Activated naive CD4-positive, alpha-beta T cell treated with anti-CD3 and anti-CD28 coated beads, Interleukin-2, amount 10 ng/mL, durations not matched to agents 7 days and 5 days (primary cell): ENCODE measurements around the gene BIN1.
"Not testable (repeated sequence)": the region's sequence is repeated elsewhere in the genome, so short reads cannot be mapped to it uniquely, and the experiment has no call there.

Source experiments
- CTCF ChIA-PET: fragments of 350-600 bp; sonication (Branson Sonifier 250); formaldehyde crosslinking; loops from one replicate; lab custom pipeline; 2021; ENCODE audit warnings: antibody characterized with exemption; lab: Charles Lee
- DNase-seq: peaks from one replicate; pipeline ENCODE4 v3.0.0-alpha.2; 2020
- H3K27ac Mint-ChIP-seq: one replicate; pipeline ENCODE4 v1.8.0; 2021; ENCODE audit warnings: mild to moderate bottlenecking, moderate library complexity, mixed read lengths
- H3K27me3 Mint-ChIP-seq: one replicate; pipeline ENCODE4 v1.8.0; 2021; ENCODE audit warnings: mild to moderate bottlenecking, mixed read lengths
- H3K36me3 Mint-ChIP-seq: one replicate; pipeline ENCODE4 v1.8.0; 2021; ENCODE audit warnings: mixed read lengths
- H3K4me1 Mint-ChIP-seq: one replicate; pipeline ENCODE4 v1.8.0; 2021; ENCODE audit warnings: mixed read lengths
- H3K4me3 Mint-ChIP-seq: one replicate; pipeline ENCODE4 v1.8.0; 2021; ENCODE audit warnings: mild to moderate bottlenecking, moderate library complexity, mixed read lengths
- H3K9me3 Mint-ChIP-seq: one replicate; pipeline ENCODE4 v1.8.0; 2021; ENCODE audit warnings: mixed read lengths

The BIN1 gene

DNA sequence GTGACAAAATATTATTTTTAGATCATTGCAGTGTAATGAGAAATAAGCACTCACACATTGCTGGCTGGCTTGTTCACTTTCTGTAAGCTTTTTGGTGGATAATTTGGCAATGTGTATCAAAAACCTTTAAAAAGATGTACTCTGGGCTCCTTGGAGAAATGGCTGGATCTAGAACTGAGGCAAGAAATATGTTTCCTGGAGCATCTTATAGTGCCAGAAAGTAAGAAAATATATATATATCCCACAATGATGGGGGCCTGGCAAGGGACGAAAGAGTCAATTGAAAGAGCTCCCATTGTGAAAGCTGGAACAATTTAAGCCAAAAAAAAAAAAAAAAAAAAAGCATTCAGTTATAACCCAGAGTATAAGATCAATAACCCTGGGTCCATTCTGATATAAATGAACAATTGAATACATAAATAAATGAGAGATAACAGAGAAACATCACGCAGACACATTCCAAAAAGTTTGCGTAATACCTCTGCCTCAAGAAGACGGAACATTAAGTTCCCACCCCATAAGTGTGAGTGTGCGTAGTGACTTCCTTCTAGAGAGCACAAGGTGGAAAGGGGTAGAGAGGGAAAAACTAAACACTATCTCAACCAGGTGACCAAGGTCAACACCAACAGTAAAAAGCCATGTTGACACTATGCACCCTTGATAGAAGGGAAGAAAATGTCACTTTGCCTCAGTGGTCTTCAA, 77.5 kb downstream of the BIN1 start:
- Mint-ChIP-seq H3K4me1 (peaks cover 17% of the 10 kb centered on the region), H3K27me3 (peaks cover 34% of the 10 kb centered on the region), H3K36me3 (no peaks in the 10 kb centered on the region), H3K27ac (no peak overlapping the region), H3K9me3 (no peaks in the 10 kb centered on the region), H3K4me3 (no peak overlapping the region)
- CTCF ChIA-PET, result no interaction called here
- DNase-seq, result no peak

DNA sequence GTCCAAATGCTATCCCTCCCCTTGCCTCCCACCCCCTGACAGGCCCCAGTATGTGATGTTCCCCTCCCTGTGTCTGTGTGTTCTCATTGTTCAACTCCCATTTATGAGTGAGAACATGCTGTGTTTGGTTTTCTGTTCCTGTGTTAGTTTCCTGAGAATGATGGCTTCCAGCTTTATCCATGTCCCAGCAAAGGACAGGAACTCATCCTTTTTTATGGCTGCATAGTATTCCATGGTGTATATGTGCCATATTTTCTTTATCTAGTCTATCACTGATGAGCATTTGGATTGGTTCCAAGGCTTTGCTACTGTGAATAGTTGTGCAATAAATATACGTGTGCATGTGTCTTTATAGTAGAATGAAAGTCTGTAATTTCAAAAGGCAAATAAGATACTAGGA, 78.2 kb downstream of the BIN1 start:
- H3K36me3 Mint-ChIP-seq, CTCF ChIA-PET, H3K27ac Mint-ChIP-seq, H3K4me3 Mint-ChIP-seq, DNase-seq, H3K9me3 Mint-ChIP-seq: not testable (repeated sequence)
- H3K4me1 Mint-ChIP-seq, result peaks cover 19% of the 10 kb centered on the region
- H3K27me3 Mint-ChIP-seq, result peaks cover 33% of the 10 kb centered on the region

DNA sequence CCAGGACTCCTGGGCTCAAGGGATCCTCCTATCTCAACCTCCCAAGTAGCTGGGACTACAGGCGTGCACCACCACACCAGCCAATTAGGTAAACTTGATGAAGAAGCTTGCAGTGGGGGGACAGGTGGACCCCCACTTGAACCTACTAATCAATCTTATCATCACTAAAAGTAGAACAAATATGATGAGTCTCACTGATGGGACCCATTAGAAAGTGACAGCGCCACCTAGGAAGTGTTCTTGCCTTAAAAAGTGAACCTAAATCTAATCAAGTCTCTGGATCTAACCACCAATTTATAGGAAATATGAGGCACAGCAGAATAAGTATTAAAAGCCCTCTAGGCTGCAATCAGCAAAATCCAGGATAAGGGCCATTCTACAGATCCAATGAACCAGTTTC, 79.2 kb downstream of the BIN1 start:
- CTCF ChIA-PET, result no interaction called here
- Mint-ChIP-seq H3K27ac (no peak overlapping the region), H3K27me3 (peaks cover 36% of the 10 kb centered on the region), H3K36me3 (no peaks in the 10 kb centered on the region), H3K4me3 (no peak overlapping the region), H3K4me1 (peaks cover 19% of the 10 kb centered on the region), H3K9me3 (no peaks in the 10 kb centered on the region)
- DNase-seq, result no peak

DNA sequence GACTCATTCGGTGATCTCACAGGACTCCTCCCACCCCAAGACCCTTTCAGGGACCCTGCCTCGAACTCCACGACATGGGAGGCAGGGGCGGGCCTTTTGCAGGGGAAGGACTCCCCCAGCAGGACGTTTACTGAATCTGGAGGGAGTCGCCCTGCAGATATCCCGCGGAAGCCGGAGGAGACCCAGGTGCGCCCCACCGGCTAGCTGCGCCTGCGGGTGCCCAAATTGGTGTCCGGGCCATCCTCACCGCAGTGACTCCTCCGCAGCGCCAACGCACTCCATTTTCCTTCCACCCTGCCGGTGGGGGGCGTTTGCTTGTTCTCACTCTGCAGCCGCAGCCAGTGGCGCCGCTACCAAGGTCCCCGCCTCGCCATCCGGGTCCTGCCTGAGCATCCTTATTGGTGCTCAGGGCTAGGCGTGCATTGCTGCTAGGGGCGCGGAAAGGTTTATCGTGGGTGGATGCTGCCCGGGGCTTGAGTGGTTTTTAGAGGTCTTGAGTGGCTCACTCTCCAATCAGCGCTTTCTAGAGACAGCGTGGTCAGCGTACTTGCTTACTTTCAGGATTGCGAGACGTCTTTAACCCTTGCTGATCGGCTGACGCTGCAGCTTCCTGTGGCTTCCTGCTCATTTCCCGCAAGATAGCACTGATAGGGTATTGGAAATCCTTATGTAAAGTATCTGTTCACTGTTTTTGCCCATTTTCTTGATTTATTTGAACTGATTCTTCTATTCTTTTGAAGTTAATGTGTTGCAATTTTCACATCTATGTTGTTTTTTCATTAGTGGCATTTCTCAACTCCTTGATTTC, 81.4 kb downstream of the BIN1 start:
- DNase-seq, result peak; percentile 88

DNA sequence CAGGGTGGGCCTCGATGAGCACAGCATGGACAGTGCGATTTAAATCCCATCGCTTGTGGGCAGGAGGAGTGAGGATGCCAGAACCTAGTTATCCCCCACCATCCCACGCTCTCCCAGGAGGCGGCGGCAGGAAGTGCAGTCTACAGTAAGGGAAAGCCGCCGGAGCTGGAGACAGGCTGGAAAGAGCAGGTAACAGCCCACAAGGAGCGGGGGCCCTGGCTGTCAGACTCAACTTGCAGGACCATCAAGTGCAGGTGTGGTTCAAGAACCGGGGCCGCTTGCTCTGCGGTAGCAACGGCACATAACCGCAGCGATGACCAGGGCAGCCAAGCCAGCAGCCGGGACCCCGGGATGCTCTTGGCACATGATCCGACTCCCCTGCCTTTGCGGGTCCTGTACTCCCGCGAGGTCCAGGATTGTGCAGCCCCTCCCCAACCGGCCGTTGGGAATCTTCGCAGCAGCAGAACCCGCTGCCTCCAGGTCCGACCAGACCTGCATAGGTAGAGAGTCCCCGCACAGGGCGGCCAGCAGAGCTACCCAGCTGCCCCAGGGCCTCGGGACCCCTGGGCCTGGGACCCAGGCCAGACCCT, 82.1 kb downstream of the BIN1 start:
- Mint-ChIP-seq H3K4me3 (peak overlapping the region; percentile 80), H3K4me1 (peaks cover 16% of the 10 kb centered on the region), H3K27me3 (peaks cover 37% of the 10 kb centered on the region), H3K9me3 (no peaks in the 10 kb centered on the region), H3K27ac (no peak overlapping the region), H3K36me3 (no peaks in the 10 kb centered on the region)
- CTCF ChIA-PET, result interaction anchor here (0.9 to 1.4 kb wide), 2 partner anchors 11 to 26 kb away, joined by 3 to 4 read pairs; no protein-coding TSS in a partner anchor
- DNase-seq, result no peak

More for the DNA sequence above, 81.4 kb downstream of the BIN1 start:
- CTCF ChIA-PET, result interaction anchor here (0.9 to 1.4 kb wide), 2 partner anchors 10 to 25 kb away, joined by 3 to 4 read pairs; no protein-coding TSS in a partner anchor
- H3K4me1 Mint-ChIP-seq, result peaks cover 16% of the 10 kb centered on the region
- H3K27ac Mint-ChIP-seq, result no peak overlapping the region
- H3K27me3 Mint-ChIP-seq, result peaks cover 35% of the 10 kb centered on the region
- no peaks in the 10 kb centered on the region for H3K36me3 Mint-ChIP-seq
- peak overlapping the region; percentile 80 for H3K4me3 Mint-ChIP-seq
- no peaks in the 10 kb centered on the region for H3K9me3 Mint-ChIP-seq

DNA sequence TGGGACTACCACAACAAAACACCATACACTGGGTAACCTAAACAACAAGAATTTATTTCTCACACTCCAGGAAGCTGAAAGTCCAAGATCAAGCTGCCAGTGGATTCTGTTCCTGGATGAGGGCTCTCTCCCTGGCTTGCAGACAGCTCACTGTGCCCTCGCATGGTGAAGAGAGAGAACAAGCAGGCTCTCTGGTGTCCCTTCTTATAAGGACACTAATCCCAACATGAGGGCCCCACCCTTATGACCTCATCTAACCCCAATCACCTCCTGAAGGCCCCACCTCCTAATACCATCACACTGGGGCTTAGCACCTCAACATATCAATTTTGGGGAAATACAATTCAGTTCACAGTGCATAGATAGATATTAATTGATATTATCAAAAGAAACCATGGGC, 83.5 kb downstream of the BIN1 start:
- H3K27me3 Mint-ChIP-seq, result peaks cover 37% of the 10 kb centered on the region
- H3K4me1 Mint-ChIP-seq, result peaks cover 16% of the 10 kb centered on the region
- CTCF ChIA-PET, result interaction anchor here (1.0 kb wide), 1 partner anchor 19 kb away, joined by 3 read pairs; no protein-coding TSS in a partner anchor
- H3K4me3 Mint-ChIP-seq, result no peak overlapping the region
- no peaks in the 10 kb centered on the region for H3K36me3 Mint-ChIP-seq
- H3K27ac Mint-ChIP-seq, result no peak overlapping the region
- no peak for DNase-seq
- H3K9me3 Mint-ChIP-seq, result no peaks in the 10 kb centered on the region

DNA sequence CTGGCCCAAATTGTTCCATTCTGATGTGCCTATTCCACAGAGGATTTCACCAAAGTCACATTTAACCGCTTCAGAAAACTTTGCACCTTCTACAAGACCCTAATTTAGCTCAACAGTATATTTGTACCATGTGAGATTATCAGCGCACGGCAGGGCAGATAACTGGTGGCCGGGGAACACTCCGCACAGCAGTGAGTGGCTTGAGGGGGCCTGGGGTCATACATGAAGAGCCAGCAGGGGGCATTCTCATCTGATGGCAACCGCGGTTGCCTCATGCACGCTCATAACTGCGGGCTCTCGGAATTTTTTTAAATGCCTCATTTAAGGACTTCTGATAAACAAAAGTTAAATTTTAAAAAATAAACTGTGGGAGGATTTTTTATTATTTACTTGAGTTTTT, 84.1 kb downstream of the BIN1 start:
- Mint-ChIP-seq H3K27ac (no peak overlapping the region), H3K4me1 (peaks cover 16% of the 10 kb centered on the region), H3K36me3 (no peaks in the 10 kb centered on the region), H3K9me3 (no peaks in the 10 kb centered on the region), H3K27me3 (peaks cover 37% of the 10 kb centered on the region), H3K4me3 (no peak overlapping the region)
- CTCF ChIA-PET, result interaction anchor here (1.0 kb wide), 1 partner anchor 18 kb away, joined by 3 read pairs; no protein-coding TSS in a partner anchor
- no peak for DNase-seq

DNA sequence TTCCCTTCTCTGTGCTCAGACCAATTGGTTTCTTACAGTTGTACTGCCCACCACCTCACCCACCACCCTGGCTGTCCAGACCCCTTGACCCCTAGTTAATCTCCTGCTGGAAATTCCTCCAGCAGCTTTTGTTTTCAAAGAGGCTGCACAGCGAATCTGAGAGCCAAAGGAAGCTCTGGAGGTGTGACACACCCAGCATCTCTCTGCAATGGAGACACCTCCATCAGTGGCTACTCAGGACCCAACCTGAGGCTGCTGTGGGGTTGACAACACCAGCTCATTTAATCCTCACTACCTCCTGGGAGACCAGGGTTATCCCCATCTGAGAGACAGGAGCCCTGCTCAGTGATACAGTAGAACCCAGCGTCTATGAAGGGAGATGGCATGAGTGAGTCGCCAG, 86.4 kb downstream of the BIN1 start:
- H3K27me3 Mint-ChIP-seq, result peaks cover 31% of the 10 kb centered on the region
- CTCF ChIA-PET, result interaction anchor here (0.5 kb wide), 1 partner anchor 10 kb away, joined by 3 read pairs; no protein-coding TSS in a partner anchor
- no peaks in the 10 kb centered on the region for H3K9me3 Mint-ChIP-seq

DNA sequence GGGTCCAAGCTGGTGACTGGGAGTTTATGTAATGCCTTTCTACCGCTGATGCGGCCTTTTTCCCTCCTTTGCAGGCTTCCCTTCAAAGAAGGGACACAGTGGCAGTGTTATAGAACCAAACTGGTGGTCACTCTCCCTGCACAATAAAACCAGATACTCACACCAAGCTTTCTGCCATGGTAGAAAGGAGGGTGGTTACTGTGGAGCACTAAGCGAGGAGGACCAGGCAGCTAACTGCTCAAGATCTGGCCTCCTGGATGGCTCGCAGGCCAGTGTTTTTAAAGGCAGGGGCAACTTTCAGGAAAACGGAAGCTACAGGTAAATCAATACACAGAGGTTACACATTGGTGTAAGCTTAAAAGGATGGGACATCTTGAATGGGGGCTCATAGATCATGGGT, 89.4 kb downstream of the BIN1 start:
- CTCF ChIA-PET, result no interaction called here

More for the DNA sequence above, 86.4 kb downstream of the BIN1 start:
- Mint-ChIP-seq H3K36me3 (no peaks in the 10 kb centered on the region), H3K4me1 (peaks cover 6% of the 10 kb centered on the region), H3K27ac (no peak overlapping the region), H3K4me3 (no peak overlapping the region)
- no peak for DNase-seq

DNA sequence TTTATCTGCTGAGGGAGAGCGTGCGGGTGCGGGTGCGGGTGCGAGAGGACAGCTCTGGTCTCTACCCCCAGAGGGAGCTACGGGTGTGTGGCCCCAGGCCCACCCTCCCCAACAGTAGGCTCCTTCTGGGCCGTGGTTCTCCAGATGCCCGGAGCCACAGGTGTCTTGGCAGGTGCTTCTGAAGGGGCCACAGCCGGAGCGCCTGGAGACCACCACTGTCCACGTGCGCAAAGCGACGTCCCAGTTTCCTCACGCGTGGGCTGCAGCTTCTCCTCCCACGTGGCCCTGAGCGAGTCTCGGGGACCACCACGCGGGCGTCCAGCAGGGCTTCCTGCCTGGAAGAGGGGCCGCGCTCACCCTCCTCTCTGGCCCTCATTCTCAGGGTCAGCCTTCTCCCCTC, 90.6 kb downstream of the BIN1 start:
- no peak for DNase-seq
- no peaks in the 10 kb centered on the region for H3K9me3 Mint-ChIP-seq
- H3K27ac Mint-ChIP-seq, result no peak overlapping the region
- no peak overlapping the region for H3K4me3 Mint-ChIP-seq
- H3K36me3 Mint-ChIP-seq, result no peaks in the 10 kb centered on the region
- H3K27me3 Mint-ChIP-seq, result peaks cover 30% of the 10 kb centered on the region
- H3K4me1 Mint-ChIP-seq, result no peaks in the 10 kb centered on the region
- CTCF ChIA-PET, result no interaction called here

More for the DNA sequence above, 89.4 kb downstream of the BIN1 start:
- no peak for DNase-seq
- Mint-ChIP-seq H3K9me3 (no peaks in the 10 kb centered on the region), H3K36me3 (no peaks in the 10 kb centered on the region), H3K4me1 (no peaks in the 10 kb centered on the region), H3K27ac (no peak overlapping the region), H3K27me3 (peaks cover 27% of the 10 kb centered on the region), H3K4me3 (no peak overlapping the region)

DNA sequence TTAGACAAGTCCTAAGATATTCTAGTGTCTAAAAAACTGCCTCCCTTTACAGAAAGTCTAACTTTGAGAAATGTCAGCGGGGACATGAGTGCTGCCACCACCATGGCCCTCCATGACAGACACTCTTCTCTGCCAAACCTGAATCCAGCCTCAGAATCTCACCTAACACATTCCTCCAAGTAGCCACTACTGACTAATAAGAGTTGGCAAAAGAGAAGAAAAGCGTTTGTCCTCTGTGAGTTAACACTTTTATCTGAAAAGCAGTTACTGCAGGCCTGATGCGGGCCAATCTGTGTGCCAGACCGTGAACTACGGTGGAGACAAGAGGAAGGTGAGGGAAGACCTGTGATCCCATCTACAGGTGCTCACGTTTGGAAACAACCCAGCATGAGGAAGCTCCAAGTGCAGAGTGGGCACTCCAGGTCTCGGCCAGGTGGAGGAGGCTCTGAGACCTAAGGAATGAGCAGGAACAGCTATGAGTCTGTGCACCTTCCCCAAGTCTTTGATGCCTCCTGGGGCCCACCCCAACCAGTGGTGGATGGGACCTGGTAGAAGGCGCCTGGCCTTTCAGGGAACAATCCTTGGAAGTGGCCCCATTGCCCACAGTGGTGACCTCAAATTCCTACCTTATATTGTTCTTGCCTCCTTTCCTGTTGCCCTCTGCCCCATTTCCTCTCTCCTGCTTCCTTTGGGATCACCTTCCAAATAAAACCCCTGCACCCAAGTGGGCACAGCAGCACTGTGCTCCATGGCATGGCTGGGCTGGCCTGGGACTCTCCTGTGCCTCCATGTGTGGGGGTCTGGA, 91.6 kb downstream of the BIN1 start:
- H3K27ac Mint-ChIP-seq, result no peak overlapping the region
- H3K4me1 Mint-ChIP-seq, result no peaks in the 10 kb centered on the region
- DNase-seq, result no peak
- no peak overlapping the region for H3K4me3 Mint-ChIP-seq
- no peaks in the 10 kb centered on the region for H3K9me3 Mint-ChIP-seq
- H3K36me3 Mint-ChIP-seq, result no peaks in the 10 kb centered on the region
- CTCF ChIA-PET, result no interaction called here
- H3K27me3 Mint-ChIP-seq, result peaks cover 32% of the 10 kb centered on the region

DNA sequence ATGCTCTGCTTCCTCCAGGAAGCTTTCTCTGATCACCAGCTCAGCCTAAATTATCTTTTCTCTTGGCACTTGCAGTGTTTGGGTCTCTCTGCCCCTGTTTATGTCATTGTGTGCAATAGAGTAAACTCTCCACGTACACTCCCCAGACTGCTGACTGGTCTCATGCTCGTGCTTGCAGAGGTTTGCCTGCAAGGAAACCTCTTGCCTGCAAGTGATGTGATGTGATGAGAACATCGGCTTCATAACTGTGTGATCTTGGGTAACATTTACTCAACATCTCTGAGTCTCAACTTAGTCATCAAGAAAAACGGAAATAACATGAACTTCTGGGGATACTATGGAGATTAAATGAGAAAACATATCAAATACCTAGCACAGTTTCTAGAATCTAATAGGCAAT, 92.3 kb downstream of the BIN1 start:
- DNase-seq, result no peak
- no peaks in the 10 kb centered on the region for H3K9me3 Mint-ChIP-seq
- no peaks in the 10 kb centered on the region for H3K36me3 Mint-ChIP-seq
- H3K27ac Mint-ChIP-seq, result no peak overlapping the region
- no peak overlapping the region for H3K4me3 Mint-ChIP-seq
- CTCF ChIA-PET, result no interaction called here
- peaks cover 32% of the 10 kb centered on the region for H3K27me3 Mint-ChIP-seq
- no peaks in the 10 kb centered on the region for H3K4me1 Mint-ChIP-seq

DNA sequence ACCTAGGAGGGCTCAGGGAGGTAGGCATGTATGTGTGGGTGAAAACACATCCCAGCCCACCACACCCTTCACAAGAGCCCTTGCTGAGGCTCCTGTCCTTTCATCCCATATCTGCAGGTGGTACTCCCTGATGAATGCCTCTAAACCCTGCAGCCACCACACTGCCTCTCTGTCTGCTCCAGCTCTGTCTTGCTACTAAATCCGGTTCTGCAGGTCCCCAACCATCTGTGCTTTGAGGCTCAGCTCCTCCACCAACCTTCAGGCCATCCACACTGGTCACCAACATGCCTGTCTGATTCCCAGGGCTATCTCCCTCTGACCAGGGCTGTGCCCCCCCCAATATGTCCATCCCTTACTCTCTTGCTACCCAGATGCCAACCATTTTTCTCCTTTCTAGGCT, 92.7 kb downstream of the BIN1 start:
- Mint-ChIP-seq H3K4me3 (no peak overlapping the region), H3K27me3 (peaks cover 32% of the 10 kb centered on the region), H3K36me3 (no peaks in the 10 kb centered on the region), H3K9me3 (no peaks in the 10 kb centered on the region), H3K4me1 (no peaks in the 10 kb centered on the region), H3K27ac (no peak overlapping the region)
- DNase-seq, result no peak
- CTCF ChIA-PET, result no interaction called here

DNA sequence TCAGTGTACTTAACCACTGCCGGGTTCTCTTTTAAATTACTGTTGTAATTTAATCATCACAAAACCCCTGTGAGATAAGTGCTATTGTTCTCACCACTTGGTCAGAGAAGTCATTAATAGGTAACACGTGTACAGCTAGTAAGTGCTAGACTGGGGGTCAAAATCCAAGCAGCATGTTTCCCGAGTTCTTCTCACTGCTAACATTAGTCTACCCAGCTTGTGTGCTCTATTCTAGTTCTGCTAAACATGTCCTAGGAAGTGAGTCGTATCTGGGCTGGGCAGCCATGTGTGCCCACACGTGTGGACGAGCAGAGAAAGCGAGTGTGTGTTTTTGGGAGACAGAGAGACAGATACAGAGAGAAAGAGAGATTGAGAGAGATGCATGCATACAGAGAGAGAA, 94.1 kb downstream of the BIN1 start:
- Mint-ChIP-seq H3K4me3 (no peak overlapping the region), H3K4me1 (no peaks in the 10 kb centered on the region), H3K27ac (no peak overlapping the region), H3K9me3 (no peaks in the 10 kb centered on the region), H3K27me3 (peaks cover 32% of the 10 kb centered on the region), H3K36me3 (no peaks in the 10 kb centered on the region)
- CTCF ChIA-PET, result no interaction called here
- DNase-seq, result no peak
